ENCODE data around the gene IGLL5.

DNA sequence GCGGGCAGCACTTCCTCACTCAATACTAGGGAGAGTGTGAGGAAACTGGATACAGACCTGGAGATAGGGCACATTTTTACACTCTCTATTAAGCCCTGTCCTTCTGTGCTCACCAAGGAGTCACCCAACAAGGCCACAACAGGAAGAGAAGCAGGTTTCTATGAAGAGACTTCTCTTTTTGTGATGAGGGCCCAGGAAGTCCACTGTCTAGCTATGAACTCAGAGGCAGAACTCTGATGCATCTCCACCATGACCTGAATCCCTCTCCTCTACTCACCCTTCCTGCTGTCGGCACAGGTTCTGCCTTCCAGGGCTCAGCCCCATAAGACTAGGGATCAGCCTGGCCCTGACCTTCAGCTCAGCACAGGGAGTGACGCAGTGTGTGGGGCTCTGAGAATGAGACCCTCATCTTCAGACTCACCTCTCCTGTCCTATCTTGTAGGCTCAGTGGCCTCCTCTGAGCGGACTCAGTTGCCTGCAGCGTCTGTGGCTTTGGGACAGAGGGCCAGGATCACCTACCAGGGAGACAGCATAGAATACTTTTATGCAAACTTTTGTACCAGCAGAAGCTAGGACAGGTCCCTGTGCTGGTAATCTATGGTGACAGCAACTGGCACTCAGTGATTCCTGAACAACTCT lies 49.3 kb upstream of the IGLL5 start:
- no peak for TF ChIP-seq ARNT (IDR thresholded peaks at IDR 0.05)
- no peak for TF ChIP-seq CTBP1 (IDR thresholded peaks at IDR 0.05; ENCODE audit: borderline replicate concordance)
- TF ChIP-seq NFRKB (IDR thresholded peaks at IDR 0.05): no peak
- no peak for TF ChIP-seq FOXA1 (IDR thresholded peaks at IDR 0.05)
- no peak for TF ChIP-seq L3MBTL2 (conservative IDR thresholded peaks at IDR 0.05)
- no peak for TF ChIP-seq SP1 (IDR thresholded peaks at IDR 0.05)
- no peak for TF ChIP-seq HDGF (IDR thresholded peaks at IDR 0.05; ENCODE audit: borderline replicate concordance)
- TF ChIP-seq FOXK2 (IDR thresholded peaks at IDR 0.05): no peak
- TF ChIP-seq ELF4 (IDR thresholded peaks at IDR 0.05): no peak

Measured in HEK293T (cell line).